IMR-90 (cell line): ENCODE results near the gene NUMA1. TPM values are rescaled to one million over a fixed set of nuclear protein-coding genes. Genes with fewer than 3 reads are reported as not detected.

ENCODE experiments used
- ATAC-seq: fragments of 200-7000 bp; cut with Tn5 transposase; 2 replicates; pipeline ENCODE4 v1.9.1; 2020; ENCODE audit warnings: low read depth, mild to moderate bottlenecking, moderate library complexity
- BruUV-seq: library from RNA; stranded (reverse); fragments of 400-500 nt; replicated peaks from 2 replicates; lab custom pipeline; 2021; lab: Mats Ljungman, UMichigan
- CTCF ChIA-PET: fragments of 300-600 bp; formaldehyde crosslinking; extraction: SDS; loops from one replicate; lab custom pipeline; 2021; ENCODE audit warnings: antibody characterized with exemption; lab: Yijun Ruan, JAX
- POLR2A ChIA-PET: fragments of 300-600 bp; sonication (Branson Sonifier 250); formaldehyde crosslinking; loops from one replicate; lab custom pipeline; 2022; ENCODE audit warnings: antibody characterized with exemption; ENCODE audit not compliant: unreplicated experiment; lab: Charles Lee
- DNase-seq: peaks from one replicate; pipeline ENCODE4 v3.0.0; 2013
- H2AFZ ChIP-seq: replicated peaks from 2 replicates; pipeline ENCODE3; 2013; ENCODE audit warnings: low read length, mild to moderate bottlenecking; ENCODE audit not compliant: poor library complexity
- H2AK5ac ChIP-seq: 2 replicates; pipeline ENCODE4 v1.6.1; 2013; ENCODE audit warnings: low read depth, low read length, inconsistent platforms
- H2AK9ac ChIP-seq: replicated peaks from 2 replicates; pipeline ENCODE3; 2013; ENCODE audit warnings: mild to moderate bottlenecking, low read depth, low read length, moderate library complexity; ENCODE audit not compliant: poor library complexity
- H2BK120ac ChIP-seq: 2 replicates; pipeline ENCODE4 v1.6.1; 2013; ENCODE audit warnings: low read depth, low read length, inconsistent platforms
- H2BK15ac ChIP-seq: 3 replicates; pipeline ENCODE4 v1.6.1; 2013; ENCODE audit warnings: low read depth, low read length, inconsistent platforms
- H2BK20ac ChIP-seq: 2 replicates; pipeline ENCODE4 v1.6.1; 2013; ENCODE audit warnings: low read depth, mild to moderate bottlenecking, inconsistent platforms, low read length, moderate library complexity
- H2BK5ac ChIP-seq: 2 replicates; pipeline ENCODE4 v1.6.1; 2013; ENCODE audit warnings: mild to moderate bottlenecking, low read depth, low read length, inconsistent platforms; ENCODE audit not compliant: poor library complexity, severe bottlenecking
- H3K14ac ChIP-seq: replicated peaks from 2 replicates; pipeline ENCODE4 v1.6.1; 2013; ENCODE audit warnings: low read depth, low read length, inconsistent platforms
- H3K18ac ChIP-seq: 2 replicates; pipeline ENCODE4 v1.6.1; 2013; ENCODE audit warnings: low read depth, low read length, control low read depth
- H3K23ac ChIP-seq: 2 replicates; pipeline ENCODE4 v1.6.1; 2013; ENCODE audit warnings: low read depth, low read length, inconsistent platforms
- H3K27ac ChIP-seq: 2 replicates; pipeline ENCODE4 v1.5.1; 2013; ENCODE audit warnings: mild to moderate bottlenecking, control low read depth, low read length; ENCODE audit not compliant: insufficient read depth
- H3K27me3 ChIP-seq: 2 replicates; pipeline ENCODE4 v1.6.1; 2013; ENCODE audit warnings: low read length; ENCODE audit not compliant: control insufficient read depth, insufficient read depth
- H3K36me3 ChIP-seq: 2 replicates; pipeline ENCODE4 v1.6.1; 2013; ENCODE audit warnings: low read length, mixed read lengths; ENCODE audit not compliant: control insufficient read depth, insufficient read depth
- H3K4ac ChIP-seq: 2 replicates; pipeline ENCODE4 v1.6.1; 2013; ENCODE audit warnings: low read depth, low read length, inconsistent platforms
- H3K4me1 ChIP-seq: 2 replicates; pipeline ENCODE4 v1.6.1; 2013; ENCODE audit warnings: low read length, mixed read lengths; ENCODE audit not compliant: control insufficient read depth, insufficient read depth
- H3K4me2 ChIP-seq: 2 replicates; pipeline ENCODE4 v1.6.1; 2013; ENCODE audit warnings: low read depth, mild to moderate bottlenecking, control low read depth, low read length, moderate library complexity
- H3K4me3 ChIP-seq: 2 replicates; pipeline ENCODE4 v1.5.1; 2013; ENCODE audit warnings: low read depth, mild to moderate bottlenecking, control low read depth, low read length, moderate library complexity; ENCODE audit not compliant: insufficient read depth
- H3K56ac ChIP-seq: 2 replicates; pipeline ENCODE4 v1.6.1; 2013; ENCODE audit warnings: low read length, inconsistent platforms; ENCODE audit not compliant: insufficient read depth; ENCODE audit errors: extremely low read depth
- H3K79me1 ChIP-seq, 2 experiments: 2 replicates each; pipeline ENCODE4 v1.6.1; 2013; ENCODE audit warnings: low read length in 2 of 2, inconsistent platforms in 1 of 2, low read depth in 1 of 2
- H3K9ac ChIP-seq: 2 replicates; pipeline ENCODE4 v1.6.1; 2013; ENCODE audit warnings: low read depth, low read length, control low read depth
- H3K9me1 ChIP-seq: 2 replicates; pipeline ENCODE4 v1.6.1; 2013; ENCODE audit warnings: low read length, inconsistent platforms; ENCODE audit not compliant: insufficient read depth
- H3K9me3 ChIP-seq: 2 replicates; pipeline ENCODE4 v1.6.1; 2013; ENCODE audit warnings: low read length; ENCODE audit not compliant: control insufficient read depth, insufficient read depth
- H4K20me1 ChIP-seq: 2 replicates; pipeline ENCODE4 v1.6.1; 2013; ENCODE audit warnings: low read length, inconsistent platforms; ENCODE audit not compliant: insufficient read depth
- H4K5ac ChIP-seq: 2 replicates; pipeline ENCODE4 v1.6.1; 2013; ENCODE audit warnings: mild to moderate bottlenecking, low read depth, low read length, control low read depth
- H4K8ac ChIP-seq, 2 experiments: 2 replicates each; pipeline ENCODE4 v1.6.1; 2013; ENCODE audit warnings: low read depth in 2 of 2, low read length in 2 of 2, control low read depth in 1 of 2, inconsistent platforms in 1 of 2
- H4K91ac ChIP-seq: 2 replicates; pipeline ENCODE4 v1.6.1; 2013; ENCODE audit warnings: low read depth, low read length, inconsistent platforms; ENCODE audit not compliant: insufficient read depth
- BHLHE40 ChIP-seq: fragments of 150-350 bp; IDR thresholded peaks from 2 replicates; pipeline ENCODE4 v1.6.1; 2016; ENCODE audit warnings: mild to moderate bottlenecking, low read depth, low read length
- CHD1 ChIP-seq: IDR thresholded peaks from 2 replicates; pipeline ENCODE4 v1.6.1; 2012; ENCODE audit warnings: low read depth, low read length, improper control_type of control experiment
- CTCF ChIP-seq: conservative IDR thresholded peaks from 2 replicates; pipeline ENCODE4 v1.5.1; 2012; ENCODE audit warnings: mild to moderate bottlenecking, low read depth, low read length, improper control_type of control experiment
- ELK1 ChIP-seq: fragments of 150-350 bp; IDR thresholded peaks from 2 replicates; pipeline ENCODE4 v1.6.1; 2016; ENCODE audit warnings: low read depth, mild to moderate bottlenecking, low read length, moderate library complexity, borderline replicate concordance
- MAZ ChIP-seq: IDR thresholded peaks from 2 replicates; pipeline ENCODE4 v1.6.1; 2012; ENCODE audit warnings: low read depth, mild to moderate bottlenecking, low read length, improper control_type of control experiment, moderate library complexity, borderline replicate concordance
- NFE2L2 ChIP-seq: fragments of 150-350 bp; IDR thresholded peaks from 2 replicates; pipeline ENCODE4 v1.6.1; 2016; ENCODE audit warnings: low read depth, mild to moderate bottlenecking, low read length
- POLR2A ChIP-seq: IDR thresholded peaks from 2 replicates; pipeline ENCODE4 v1.6.1; 2012; ENCODE audit warnings: mild to moderate bottlenecking, low read depth, low read length
- RAD21 ChIP-seq: IDR thresholded peaks from 2 replicates; pipeline ENCODE4 v1.6.1; 2012; ENCODE audit warnings: low read length, improper control_type of control experiment
- RCOR1 ChIP-seq: IDR thresholded peaks from 2 replicates; pipeline ENCODE4 v1.6.1; 2012; ENCODE audit warnings: mild to moderate bottlenecking, low read length, improper control_type of control experiment; ENCODE audit not compliant: insufficient replicate concordance
- SMC3 ChIP-seq: fragments of 150-350 bp; IDR thresholded peaks from 2 replicates; pipeline ENCODE4 v1.6.1; 2016; ENCODE audit warnings: low read depth, mild to moderate bottlenecking, antibody characterized with exemption, low read length, moderate library complexity
- WGBS, 2 experiments: methylation state at CpG; one replicate each; pipeline versions ENCODE4 v1.1.5 to v1.1.7; 2013; ENCODE audit warnings: missing lambda C conversion rate in 2 of 2; ENCODE audit not compliant: insufficient read length in 1 of 2; ENCODE audit errors: extremely low coverage in 2 of 2; 5-methylcytosine and 5-hydroxymethylcytosine counted together
- dilution Hi-C: fragments of 300-500 bp; cut with HindIII; formaldehyde crosslinking; loops from one replicate; pipeline ENCODE4 v1.14.3; 2018; ENCODE audit warnings: low sequenced_read_pairs; ENCODE audit not compliant: unreplicated experiment
- in situ Hi-C: fragments of 300-500 bp; cut with MboI; formaldehyde crosslinking; loops from 3 replicates; pipeline ENCODE4 v1.14.3; 2019; ENCODE audit warnings: low sequenced_read_pairs, inconsistent platforms, mixed read lengths
- intact Hi-C: fragments of 100-400 bp; cut with micrococcal nuclease; formaldehyde crosslinking; loops from 2 replicates; pipeline ENCODE4 v1.10.0; 2022
- polyA plus RNA-seq, 3 experiments: library from polyadenylated mRNA; depleted of rRNA; stranded (reverse); fragments of >200 nt; gene quantifications; 2 replicates each; pipeline ENCODE4 v1.2.3, GENCODE V29; 2012; ENCODE audit warnings: low replicate concordance in 1 of 3
- total RNA-seq: library from RNA; depleted of rRNA; stranded (reverse); fragments of >200 nt; gene quantifications from 2 replicates; pipeline ENCODE4 v1.2.3, GENCODE V29; 2012

Gene NUMA1
- total and polyA plus RNA-seq, 2 of the 4 experiments (the other 2 are of a cell fraction) = 61.7 to 97.0 TPM

DNA sequence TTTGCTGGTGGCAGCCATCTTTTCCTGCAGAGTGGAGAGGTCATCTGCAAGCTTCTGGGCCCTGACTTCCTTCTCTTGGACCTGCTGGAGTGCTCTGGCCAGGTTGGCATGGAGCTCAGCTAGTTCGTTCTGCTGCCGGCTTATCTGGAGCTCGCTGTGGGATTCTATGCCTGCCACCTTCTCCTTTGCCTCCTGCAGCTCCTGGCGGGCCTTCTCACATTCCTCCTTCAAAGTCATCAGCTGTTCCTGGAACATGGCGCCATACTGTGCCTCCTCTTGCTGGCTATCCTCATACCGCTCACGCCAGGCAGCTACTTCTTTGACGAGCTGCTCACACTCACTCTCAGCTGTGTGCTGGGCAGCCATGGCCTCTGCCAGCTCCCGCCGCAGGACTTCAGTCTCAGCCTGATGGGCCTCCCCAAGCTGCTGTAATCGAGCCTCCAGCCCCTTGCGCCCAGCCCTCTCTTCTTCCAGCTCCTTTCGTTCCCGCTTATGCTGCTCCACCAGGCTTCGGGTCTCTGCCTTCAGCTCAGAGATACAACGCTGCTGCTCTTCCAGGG lies 65.5 kb downstream of the NUMA1 start:
- Histone ChIP-seq H3K4me1 (no peaks in the 10 kb centered on the region), H3K23ac (no peak overlapping the region), H2BK5ac (no peak overlapping the region), H3K9ac (no peak overlapping the region), H4K8ac (no peak overlapping the region), H3K4ac (no peak overlapping the region), H3K14ac (no peak overlapping the region), H4K5ac (no peak overlapping the region), H2BK20ac (no peak overlapping the region), H3K36me3 (peaks cover 96% of the 10 kb centered on the region), H3K9me3 (no peaks in the 10 kb centered on the region), H3K27me3 (no peaks in the 10 kb centered on the region), H2AK9ac (no peak overlapping the region), H3K18ac (no peak overlapping the region), H3K4me2 (no peak overlapping the region), H4K91ac (no peak overlapping the region), H3K27ac (no peak overlapping the region), H3K79me1 (peaks cover 31 to 65% of the 10 kb centered on the region in 2 experiments), H2AK5ac (no peak overlapping the region), H2BK15ac (no peak overlapping the region), H3K9me1 (0 out of 2 replicates have a peak, but pooled peaks cover 5% of the 10 kb centered on the region), H3K56ac (no peak overlapping the region), H2AFZ (no peak overlapping the region), H2BK120ac (no peak overlapping the region), H3K4me3 (no peak overlapping the region), H4K20me1 (peaks cover 41% of the 10 kb centered on the region)
- ChIA-PET CTCF (interaction anchor here (0.9 to 1.6 kb wide), 4 partner anchors 10 to 130 kb away, joined by 3 to 4 read pairs (median 3); no protein-coding TSS in a partner anchor), POLR2A (no interaction called here)
- no TSS peak for BruUV-seq
- DNase-seq (no peak), ATAC-seq (no peak)
- in situ Hi-C loops = no loop called here
- intact Hi-C loops = no loop called here
- 98% methylated on average over 12 of the region's 16 CpGs; no CpG with 5 or more reads in 1 of the 2 experiments for WGBS, 2 experiments
- TF ChIP-seq BHLHE40 (no peak), CTCF (no peak), ELK1 (no peak), RCOR1 (no peak), NFE2L2 (no peak), MAZ (no peak), POLR2A (no peak), SMC3 (no peak), RAD21 (no peak), CHD1 (no peak)
- dilution Hi-C loops = no loop called here
